ENCODE measurements around the gene MBLAC1.

Gene MBLAC1

DNA sequence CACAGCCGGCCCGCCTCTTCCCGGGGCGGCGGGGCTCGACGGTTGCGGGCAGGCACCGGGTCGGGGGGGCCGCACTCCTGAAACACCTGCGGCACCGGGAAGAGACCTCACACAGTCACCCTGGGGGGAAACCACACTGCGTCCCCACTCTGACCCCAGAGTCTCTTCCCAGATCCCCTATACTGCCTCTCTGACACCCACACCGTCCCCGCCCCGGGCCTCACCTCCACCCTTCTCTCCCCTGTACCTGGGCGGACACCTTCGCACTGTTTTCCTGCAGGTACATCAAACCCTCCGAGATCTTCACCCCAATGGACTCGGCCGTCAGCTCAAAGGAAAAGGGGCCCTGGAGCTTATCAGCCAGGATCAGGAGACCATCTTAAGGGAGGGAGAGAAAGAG, 45.1 kb downstream of the MBLAC1 start:
- 31 to 33% methylated on average over 22 of the region's 22 CpGs for WGBS, 2 experiments

DNA sequence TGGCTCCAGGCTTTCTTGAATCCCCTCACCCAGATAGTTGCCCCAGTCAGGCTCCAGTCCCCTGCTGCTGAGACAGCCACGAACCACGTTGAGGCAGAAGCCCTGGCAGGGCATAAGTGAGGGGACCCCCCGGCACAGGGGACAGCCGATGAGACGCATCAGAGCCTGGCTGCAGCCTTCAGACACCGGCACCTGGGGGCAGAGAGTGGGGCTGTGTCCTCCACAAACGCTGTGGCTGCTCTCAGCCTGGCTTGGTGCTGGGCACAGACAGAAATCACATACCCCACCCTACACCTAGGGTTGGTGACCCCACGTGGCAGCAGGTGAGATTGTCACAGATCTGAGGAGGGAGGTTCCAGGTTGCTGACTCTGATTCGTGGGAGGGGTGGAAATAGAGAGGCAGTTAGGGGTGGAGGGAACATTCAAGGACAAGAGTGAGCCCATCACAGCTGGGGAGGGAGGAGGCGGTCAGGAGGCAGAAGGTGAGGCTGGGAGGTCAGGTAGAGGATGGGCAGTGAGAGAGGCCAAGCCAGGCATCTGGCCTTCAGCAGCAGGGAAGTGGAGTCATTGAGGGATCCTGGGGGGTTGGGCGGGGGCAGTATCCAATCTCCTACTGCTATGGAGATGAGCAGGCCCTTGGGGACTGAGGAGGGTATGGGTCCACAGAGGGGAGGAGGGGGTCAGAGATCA, 47.2 kb downstream of the MBLAC1 start:
- H3K36me3 ChIP-seq (ENCODE audit: control insufficient read depth, insufficient read depth, low read length): peaks cover 4% of the 10 kb centered on the region
- WGBS, 2 experiments: 91 to 92% methylated on average over 11 of the region's 11 CpGs
- no peak overlapping the region for H3K4me3 ChIP-seq (ENCODE audit: insufficient read depth, low read depth, low read length)
- no peak overlapping the region for H3K27ac ChIP-seq (ENCODE audit: insufficient read depth, low read depth, low read length, poor library complexity, severe bottlenecking)
- H3K27me3 ChIP-seq (ENCODE audit: control insufficient read depth, insufficient read depth, low read length, poor library complexity, severe bottlenecking): peaks cover 19% of the 10 kb centered on the region
- H3K4me1 ChIP-seq (ENCODE audit: control insufficient read depth, insufficient read depth, low read length): peaks cover 10% of the 10 kb centered on the region
- H3K9me3 ChIP-seq (ENCODE audit: control insufficient read depth, low read length): no peaks in the 10 kb centered on the region

More for the DNA sequence above, 45.1 kb downstream of the MBLAC1 start:
- H3K27ac ChIP-seq (ENCODE audit: insufficient read depth, low read depth, low read length, poor library complexity, severe bottlenecking): no peak overlapping the region
- peaks cover 21% of the 10 kb centered on the region for H3K4me1 ChIP-seq (ENCODE audit: control insufficient read depth, insufficient read depth, low read length)
- H3K27me3 ChIP-seq (ENCODE audit: control insufficient read depth, insufficient read depth, low read length, poor library complexity, severe bottlenecking): peaks cover 34% of the 10 kb centered on the region
- H3K36me3 ChIP-seq (ENCODE audit: control insufficient read depth, insufficient read depth, low read length): peaks cover 4% of the 10 kb centered on the region
- peak overlapping the region; percentile 43 for H3K4me3 ChIP-seq (ENCODE audit: insufficient read depth, low read depth, low read length)
- no peaks in the 10 kb centered on the region for H3K9me3 ChIP-seq (ENCODE audit: control insufficient read depth, low read length)

DNA sequence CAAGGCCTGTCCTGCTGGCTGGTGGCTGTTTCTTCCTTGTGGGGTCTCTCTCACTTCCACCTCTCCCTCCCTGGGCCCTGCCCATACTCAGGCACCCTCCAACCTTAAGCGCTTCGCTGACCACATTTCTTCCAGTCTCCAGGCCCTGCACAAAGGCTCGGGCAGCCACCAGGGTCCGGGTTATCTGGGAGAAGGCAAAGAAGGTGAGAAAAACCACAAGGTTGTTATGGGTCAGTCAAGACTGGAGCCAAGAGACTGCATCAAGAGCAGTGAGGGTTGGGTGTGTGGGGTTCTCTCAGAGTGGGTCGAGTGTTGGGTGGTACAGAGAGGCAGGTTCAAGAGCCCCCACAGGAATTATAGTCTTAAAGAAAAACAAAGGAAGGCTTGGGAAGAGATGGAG, 47.8 kb downstream of the MBLAC1 start:
- no peaks in the 10 kb centered on the region for H3K9me3 ChIP-seq (ENCODE audit: control insufficient read depth, low read length)
- peaks cover 19% of the 10 kb centered on the region for H3K27me3 ChIP-seq (ENCODE audit: control insufficient read depth, insufficient read depth, low read length, poor library complexity, severe bottlenecking)
- 96 to 97% methylated on average over 5 of the region's 5 CpGs for WGBS, 2 experiments
- no peak overlapping the region for H3K27ac ChIP-seq (ENCODE audit: insufficient read depth, low read depth, low read length, poor library complexity, severe bottlenecking)
- no peak overlapping the region for H3K4me3 ChIP-seq (ENCODE audit: insufficient read depth, low read depth, low read length)
- H3K4me1 ChIP-seq (ENCODE audit: control insufficient read depth, insufficient read depth, low read length): peaks cover 10% of the 10 kb centered on the region
- peaks cover 4% of the 10 kb centered on the region for H3K36me3 ChIP-seq (ENCODE audit: control insufficient read depth, insufficient read depth, low read length)

- no peak overlapping the region for H3K27ac ChIP-seq (ENCODE audit: insufficient read depth, low read depth, low read length, poor library complexity, severe bottlenecking)
- peaks cover 4% of the 10 kb centered on the region for H3K36me3 ChIP-seq (ENCODE audit: control insufficient read depth, insufficient read depth, low read length)
- WGBS, 2 experiments: 93 to 94% methylated on average over 14 of the region's 14 CpGs
- H3K9me3 ChIP-seq (ENCODE audit: control insufficient read depth, low read length): no peaks in the 10 kb centered on the region
- no peak overlapping the region for H3K4me3 ChIP-seq (ENCODE audit: insufficient read depth, low read depth, low read length)
- H3K27me3 ChIP-seq (ENCODE audit: control insufficient read depth, insufficient read depth, low read length, poor library complexity, severe bottlenecking): peaks cover 18% of the 10 kb centered on the region
- H3K4me1 ChIP-seq (ENCODE audit: control insufficient read depth, insufficient read depth, low read length): peaks cover 7% of the 10 kb centered on the region
Measured at GRCh38 chr7:100175296-100175935, 48.6 kb downstream of the MBLAC1 start.

DNA sequence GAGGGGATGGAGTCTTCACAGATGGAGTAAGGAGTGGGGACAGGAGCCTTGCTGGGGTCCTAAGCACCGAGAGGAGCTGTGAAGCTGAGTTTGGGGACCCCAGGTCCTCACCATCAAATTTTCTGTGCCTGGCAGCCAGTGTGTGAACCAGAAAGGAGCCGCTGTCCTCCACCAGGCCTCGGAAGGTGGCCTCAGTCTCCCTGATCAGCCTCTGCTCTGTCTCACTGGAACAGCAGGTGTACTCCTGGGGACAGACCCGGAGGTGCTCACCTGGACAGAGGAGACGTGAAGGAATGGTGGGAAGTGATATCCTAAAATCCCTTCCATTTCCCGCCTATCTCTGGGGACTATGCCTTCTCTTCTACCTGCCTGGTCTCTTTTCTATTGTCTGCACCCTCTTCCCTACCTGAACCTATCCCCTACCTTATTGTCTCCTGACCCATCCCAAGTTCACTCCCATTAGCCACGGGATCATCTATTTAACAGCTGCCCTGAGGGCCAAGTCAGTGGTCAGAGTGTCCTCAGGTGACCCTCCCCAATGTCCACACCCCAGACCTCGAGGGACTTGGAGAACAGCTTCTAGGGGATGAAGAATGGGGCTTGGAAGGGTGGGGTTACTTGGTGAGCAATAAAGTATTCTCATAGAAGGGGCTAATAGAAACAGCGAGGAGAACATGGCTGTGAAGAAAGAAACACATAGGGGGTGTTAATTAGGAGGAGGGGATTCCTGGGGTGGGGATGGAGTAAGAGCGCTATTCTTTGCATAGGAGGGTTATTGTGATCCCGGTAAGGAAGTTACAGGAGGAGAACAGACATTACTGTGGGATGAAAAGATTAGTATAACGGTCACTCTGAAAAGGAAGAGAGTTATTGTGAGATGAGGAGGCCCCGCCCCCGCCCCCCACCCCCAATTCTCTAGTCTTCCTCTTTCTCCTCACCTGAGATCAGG, 49.6 kb downstream of the MBLAC1 start:
- WGBS, 2 experiments: 44 to 55% methylated on average over 12 to 14 of the region's 14 CpGs
- peaks cover 8% of the 10 kb centered on the region for H3K27me3 ChIP-seq (ENCODE audit: control insufficient read depth, insufficient read depth, low read length, poor library complexity, severe bottlenecking)
- peak overlapping the region; percentile 36 for H3K27ac ChIP-seq (ENCODE audit: insufficient read depth, low read depth, low read length, poor library complexity, severe bottlenecking)
- no peaks in the 10 kb centered on the region for H3K9me3 ChIP-seq (ENCODE audit: control insufficient read depth, low read length)
- no peaks in the 10 kb centered on the region for H3K4me1 ChIP-seq (ENCODE audit: control insufficient read depth, insufficient read depth, low read length)
- peak overlapping the region; percentile 96 for H3K4me3 ChIP-seq (ENCODE audit: insufficient read depth, low read depth, low read length)
- peaks cover 4% of the 10 kb centered on the region for H3K36me3 ChIP-seq (ENCODE audit: control insufficient read depth, insufficient read depth, low read length)

DNA sequence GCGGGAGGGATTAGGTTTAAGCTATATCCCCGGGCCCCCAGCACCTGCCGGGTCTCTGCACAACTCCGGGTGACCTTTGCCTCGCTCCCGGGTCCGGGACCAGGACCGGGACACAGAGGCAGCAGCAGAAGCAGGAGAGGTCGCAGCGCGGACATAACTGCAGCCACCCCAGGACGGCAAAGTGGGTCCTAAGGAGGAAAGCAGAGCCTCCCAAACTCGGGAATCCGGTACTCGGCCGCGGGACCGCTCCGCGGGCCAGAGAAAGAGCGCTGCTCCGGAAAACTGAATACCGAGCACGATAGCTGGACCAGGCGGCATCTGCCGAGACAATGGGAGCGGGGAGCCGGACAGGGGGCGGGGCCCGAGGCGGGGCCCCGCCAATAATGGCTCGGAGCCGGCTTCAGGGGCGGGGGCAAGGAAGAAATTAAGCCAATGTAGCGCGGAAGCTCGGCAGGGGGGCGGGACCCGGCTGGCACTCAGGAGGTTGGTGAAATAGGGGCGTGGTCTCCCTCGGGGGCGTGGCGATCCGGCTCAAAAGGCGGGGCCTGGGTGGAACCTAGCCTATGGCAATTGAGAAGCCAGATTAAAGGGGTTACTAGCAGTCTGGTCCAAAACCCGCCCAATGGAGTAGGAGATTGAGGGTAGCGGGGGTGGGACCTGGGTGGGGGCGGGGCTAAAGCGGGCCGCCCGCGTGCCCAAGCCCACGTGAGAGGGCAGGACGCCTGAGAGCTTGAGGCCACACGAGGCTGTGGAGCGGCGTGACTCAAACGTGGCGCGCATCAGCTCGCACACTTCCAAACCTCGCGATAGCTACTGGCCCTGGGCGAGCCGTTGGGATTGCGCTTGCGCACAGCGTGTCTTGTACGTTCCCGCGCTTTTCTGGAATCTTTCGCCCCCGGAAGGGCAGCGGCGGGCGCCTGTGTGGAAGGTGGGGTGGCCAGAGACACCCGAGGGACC, 50.6 kb downstream of the MBLAC1 start, which contains the start of the genes GPC2 and STAG3:
Gene GPC2 (minus strand): TSS at position 337 of the 957 bp plus-strand sequence. CDS start 182 bp downstream, at position 155.
Gene STAG3 (plus strand): TSS at position 874 of the 957 bp plus-strand sequence. CDS start 2,639 bp downstream, outside the sequence.
- no peaks in the 10 kb centered on the region for H3K27me3 ChIP-seq (ENCODE audit: control insufficient read depth, insufficient read depth, low read length, poor library complexity, severe bottlenecking)
- 26% methylated on average over 78 of the region's 78 CpGs for WGBS, 2 experiments
- H3K4me3 ChIP-seq (ENCODE audit: insufficient read depth, low read depth, low read length): peak within 1 kb of the TSS; percentile 96
- H3K9me3 ChIP-seq (ENCODE audit: control insufficient read depth, low read length): no peaks in the 10 kb centered on the region
- peak within 1 kb of the TSS; percentile 36 for H3K27ac ChIP-seq (ENCODE audit: insufficient read depth, low read depth, low read length, poor library complexity, severe bottlenecking)
- peaks cover 4% of the 10 kb centered on the region for H3K36me3 ChIP-seq (ENCODE audit: control insufficient read depth, insufficient read depth, low read length)
- no peaks in the 10 kb centered on the region for H3K4me1 ChIP-seq (ENCODE audit: control insufficient read depth, insufficient read depth, low read length)

All from ectodermal cell (in vitro differentiated cells).